Measurements from ENCODE around the gene GMDS. TPM values are rescaled to one million over a fixed set of nuclear protein-coding genes. Genes with fewer than 3 reads are reported as not detected.

The GMDS gene
- total RNA-seq, 6 experiments from 2014 or later: 13.2 to 18.0 (median 14.7) TPM

GRCh38 chr6:2205396-2205795, 40.0 kb downstream of the GMDS start:
- TF ChIP-seq CTCF (IDR thresholded peaks at IDR 0.05): no peak
- Mint-ChIP-seq H3K27ac (no peak overlapping the region), H3K4me1 (ENCODE audit: low read depth) (no peaks in the 10 kb centered on the region), H3K4me3 (no peak overlapping the region), H3K27me3 (ENCODE audit: insufficient read depth) (no peaks in the 10 kb centered on the region; the same call in 1 of the 2 replicates), H3K9me3 (no peaks in the 10 kb centered on the region), H3K36me3 (ENCODE audit: low read depth) (no peaks in the 10 kb centered on the region)
- DNase-seq: no peak

- Mint-ChIP-seq H3K4me1 (ENCODE audit: low read depth) (no peaks in the 10 kb centered on the region), H3K36me3 (ENCODE audit: low read depth) (no peaks in the 10 kb centered on the region), H3K27ac (no peak overlapping the region), H3K4me3 (no peak overlapping the region), H3K27me3 (ENCODE audit: insufficient read depth) (no peaks in the 10 kb centered on the region; the same call in 1 of the 2 replicates), H3K9me3 (no peaks in the 10 kb centered on the region)
- TF ChIP-seq CTCF (IDR thresholded peaks at IDR 0.05): no peak
- DNase-seq: no peak
These were observed 41.1 kb downstream of the GMDS start for GRCh38 chr6:2204272-2204671.

- H3K27ac Mint-ChIP-seq: no peak overlapping the region
- no peaks in the 10 kb centered on the region for H3K9me3 Mint-ChIP-seq
- no peaks in the 10 kb centered on the region; the same call in 1 of the 2 replicates for H3K4me1 Mint-ChIP-seq (ENCODE audit: low read depth)
- H3K27me3 Mint-ChIP-seq (ENCODE audit: insufficient read depth): no peaks in the 10 kb centered on the region; the same call in 1 of the 2 replicates
- no peak for TF ChIP-seq CTCF (IDR thresholded peaks at IDR 0.05)
- DNase-seq: no peak
- no peak overlapping the region for H3K4me3 Mint-ChIP-seq
- no peaks in the 10 kb centered on the region for H3K36me3 Mint-ChIP-seq (ENCODE audit: low read depth)
These were observed 42.1 kb downstream of the GMDS start for GRCh38 chr6:2203264-2203663.

GRCh38 chr6:2197984-2198383, 47.4 kb downstream of the GMDS start:
- Mint-ChIP-seq H3K4me1 (ENCODE audit: low read depth) (peaks cover 21% of the 10 kb centered on the region), H3K27ac (no peak overlapping the region), H3K9me3 (no peaks in the 10 kb centered on the region), H3K4me3 (no peak overlapping the region), H3K27me3 (ENCODE audit: insufficient read depth) (no peaks in the 10 kb centered on the region), H3K36me3 (ENCODE audit: low read depth) (no peaks in the 10 kb centered on the region)
- DNase-seq: no peak
- no peak for TF ChIP-seq CTCF (IDR thresholded peaks at IDR 0.05)

GRCh38 chr6:2197177-2197671, 48.2 kb downstream of the GMDS start:
- Mint-ChIP-seq H3K27ac (no peak overlapping the region), H3K4me1 (ENCODE audit: low read depth) (peaks cover 21% of the 10 kb centered on the region), H3K4me3 (no peak overlapping the region), H3K9me3 (no peaks in the 10 kb centered on the region), H3K36me3 (ENCODE audit: low read depth) (no peaks in the 10 kb centered on the region), H3K27me3 (ENCODE audit: insufficient read depth) (no peaks in the 10 kb centered on the region)
- TF ChIP-seq CTCF (IDR thresholded peaks at IDR 0.05): no peak
- DNase-seq: no peak
